ENCODE data around the gene DCLK1. TPM values are rescaled to one million over a fixed set of nuclear protein-coding genes. Genes with fewer than 3 reads are reported as not detected.

DCLK1 gene
- total RNA-seq, 2 donors from 2014 or later, result 4.7 to 10.1 TPM

DNA sequence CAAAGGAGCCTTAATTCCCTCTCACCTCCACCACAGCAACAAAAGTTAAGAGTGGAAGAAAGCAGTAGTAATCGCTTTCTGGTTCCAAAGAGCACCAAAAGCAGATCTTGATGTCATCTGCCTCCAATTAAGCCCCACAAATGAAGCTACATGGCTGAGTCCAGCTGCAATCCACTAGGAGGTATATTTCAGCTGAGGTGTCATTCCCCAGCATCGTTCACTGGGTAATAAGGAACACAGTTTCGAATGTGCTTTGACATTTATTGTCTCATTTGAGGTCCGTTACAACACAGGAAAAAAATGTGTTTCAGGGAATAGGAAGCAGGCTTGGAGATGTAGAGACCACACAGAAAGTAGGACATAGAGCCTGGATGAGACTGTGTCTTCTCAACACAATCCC, 190.4 kb downstream of the DCLK1 start:
- Histone ChIP-seq H3K27ac (no peak overlapping the region), H3K36me3 (no peaks in the 10 kb centered on the region), H3K27me3 (no peaks in the 10 kb centered on the region), H3K9me3 (peaks cover 0 to 10% of the 10 kb centered on the region in 2 donors), H3K4me1 (no peaks in the 10 kb centered on the region), H3K4me3 (no peak overlapping the region)
- no peak for DNase-seq (ENCODE audit: low spot score)
- TF ChIP-seq, protein P1, sequence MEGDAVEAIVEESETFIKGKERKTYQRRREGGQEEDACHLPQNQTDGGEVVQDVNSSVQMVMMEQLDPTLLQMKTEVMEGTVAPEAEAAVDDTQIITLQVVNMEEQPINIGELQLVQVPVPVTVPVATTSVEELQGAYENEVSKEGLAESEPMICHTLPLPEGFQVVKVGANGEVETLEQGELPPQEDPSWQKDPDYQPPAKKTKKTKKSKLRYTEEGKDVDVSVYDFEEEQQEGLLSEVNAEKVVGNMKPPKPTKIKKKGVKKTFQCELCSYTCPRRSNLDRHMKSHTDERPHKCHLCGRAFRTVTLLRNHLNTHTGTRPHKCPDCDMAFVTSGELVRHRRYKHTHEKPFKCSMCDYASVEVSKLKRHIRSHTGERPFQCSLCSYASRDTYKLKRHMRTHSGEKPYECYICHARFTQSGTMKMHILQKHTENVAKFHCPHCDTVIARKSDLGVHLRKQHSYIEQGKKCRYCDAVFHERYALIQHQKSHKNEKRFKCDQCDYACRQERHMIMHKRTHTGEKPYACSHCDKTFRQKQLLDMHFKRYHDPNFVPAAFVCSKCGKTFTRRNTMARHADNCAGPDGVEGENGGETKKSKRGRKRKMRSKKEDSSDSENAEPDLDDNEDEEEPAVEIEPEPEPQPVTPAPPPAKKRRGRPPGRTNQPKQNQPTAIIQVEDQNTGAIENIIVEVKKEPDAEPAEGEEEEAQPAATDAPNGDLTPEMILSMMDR (IDR thresholded peaks at IDR 0.05), result no peak

DNA sequence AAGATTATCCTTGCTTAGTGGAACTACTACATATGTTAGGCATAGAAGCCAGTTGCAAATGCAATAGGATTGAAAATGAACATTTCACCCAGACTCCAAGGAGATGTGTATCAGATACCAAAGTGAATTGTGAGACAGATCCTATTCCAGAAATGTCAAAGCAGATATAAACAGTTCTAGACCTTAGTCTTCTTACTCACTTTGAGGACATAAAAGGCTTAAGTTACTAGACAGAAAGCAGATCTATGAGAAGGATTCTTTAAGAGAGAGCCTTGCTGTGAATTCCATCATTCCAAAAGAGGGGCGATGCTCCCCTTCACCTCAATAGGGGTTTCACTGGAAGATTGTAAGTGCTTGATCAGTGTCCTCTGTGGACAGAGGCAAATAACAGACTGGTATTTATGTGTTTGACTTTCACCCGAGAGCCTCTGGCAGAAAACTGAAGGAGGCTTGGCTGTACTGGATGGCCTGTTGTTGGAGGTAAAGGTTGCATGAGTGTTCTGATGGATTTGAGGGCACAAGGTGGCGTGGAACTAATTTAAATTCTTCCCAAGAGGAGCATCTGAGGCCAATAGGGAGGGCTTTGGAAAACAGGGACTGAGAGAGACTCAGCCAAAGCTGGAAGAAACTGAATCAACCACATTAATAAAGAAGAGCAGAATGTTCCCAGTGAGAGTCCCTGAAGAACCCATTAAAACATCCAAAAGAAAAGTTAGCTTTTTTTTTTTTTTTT, 194.8 kb downstream of the DCLK1 start:
- Histone ChIP-seq H3K27ac (no peak overlapping the region), H3K4me1 (no peaks in the 10 kb centered on the region), H3K9me3 (no peaks in the 10 kb centered on the region), H3K4me3 (no peak overlapping the region), H3K27me3 (no peaks in the 10 kb centered on the region), H3K36me3 (no peaks in the 10 kb centered on the region)
- TF ChIP-seq, protein P1 (IDR thresholded peaks at IDR 0.05), result no peak
- DNase-seq (ENCODE audit: low spot score), result no peak

DNA sequence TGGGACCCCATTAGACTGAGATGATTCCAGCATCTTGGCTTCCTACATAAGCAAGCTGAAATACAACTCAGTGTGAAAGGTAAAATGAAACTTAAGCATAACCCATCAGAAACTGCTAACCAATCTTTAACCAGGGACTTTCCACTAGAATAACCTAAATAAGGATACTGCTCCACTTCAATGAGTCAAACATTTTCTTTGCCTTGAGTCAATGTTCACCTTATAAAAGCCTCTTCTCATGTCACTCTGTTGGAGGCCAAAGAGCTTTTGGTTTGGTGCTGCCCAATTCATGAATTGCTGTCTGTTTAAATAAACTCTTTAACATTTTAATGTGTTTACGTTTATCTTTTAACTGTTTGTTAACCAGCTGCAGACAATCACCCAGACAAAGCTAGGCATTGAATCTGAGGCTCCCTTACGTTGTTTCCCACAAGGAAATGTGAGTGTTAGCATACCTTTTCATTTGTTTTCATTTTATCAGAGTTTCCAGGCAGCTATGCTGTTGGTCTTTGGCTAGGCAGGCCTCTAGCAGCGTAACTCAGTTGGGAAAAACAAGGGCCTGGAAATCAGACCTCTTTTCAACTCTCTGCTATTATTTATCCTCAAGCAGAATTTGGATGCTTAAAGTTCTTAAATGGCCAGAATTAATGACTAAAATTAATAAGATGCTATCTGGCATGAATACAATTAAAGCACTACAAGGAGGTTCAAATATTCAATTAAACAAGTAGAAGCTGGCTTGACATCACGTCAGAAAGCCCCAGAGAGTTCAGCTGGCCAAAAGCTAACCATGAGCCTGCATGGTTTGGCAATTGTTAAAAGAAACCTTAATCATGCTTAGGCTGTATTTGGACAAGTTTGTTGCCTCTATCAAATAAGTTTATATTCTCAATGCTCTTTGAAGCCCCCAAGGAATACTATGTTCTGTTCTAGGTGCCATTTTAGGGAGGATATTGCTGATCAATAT, 200.2 kb downstream of the DCLK1 start:
- Histone ChIP-seq H3K4me3 (no peak overlapping the region), H3K27ac (no peak overlapping the region), H3K4me1 (peaks cover 0 to 18% of the 10 kb centered on the region in 2 donors), H3K27me3 (no peaks in the 10 kb centered on the region), H3K36me3 (no peaks in the 10 kb centered on the region), H3K9me3 (no peaks in the 10 kb centered on the region)
- no peak for DNase-seq (ENCODE audit: low spot score)
- TF ChIP-seq, protein P1 (IDR thresholded peaks at IDR 0.05), result no peak

DNA sequence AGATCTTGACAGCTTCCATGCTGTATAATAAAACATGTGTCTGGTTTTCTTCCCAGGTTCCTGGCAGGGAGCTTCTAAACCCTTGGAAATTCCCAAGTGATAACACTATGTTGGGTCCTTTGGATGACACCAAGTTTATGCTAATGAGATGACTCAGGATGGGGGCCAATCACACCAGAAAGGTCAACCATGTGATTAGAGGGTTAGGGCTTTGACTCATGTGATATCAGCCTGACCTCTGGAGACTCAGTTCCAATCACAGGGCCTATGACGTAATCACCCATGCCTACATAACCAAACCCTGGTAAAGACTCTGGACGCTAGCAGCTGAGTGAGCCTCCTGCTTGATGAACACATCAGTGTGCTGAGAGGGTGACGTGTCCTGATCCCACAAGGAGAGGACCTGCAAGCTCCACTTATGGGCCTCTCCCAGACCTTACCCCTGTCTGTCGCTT, 203.6 kb downstream of the DCLK1 start:
- H3K9me3 ChIP-seq, result no peaks in the 10 kb centered on the region
- DNase-seq (ENCODE audit: low spot score), result no peak
- H3K4me3 ChIP-seq, result no peak overlapping the region
- no peaks in the 10 kb centered on the region for H3K36me3 ChIP-seq
- peak overlapping the region; percentile 38 to 50 for H3K27ac ChIP-seq
- no peaks in the 10 kb centered on the region for H3K27me3 ChIP-seq
- TF ChIP-seq, protein P1 (IDR thresholded peaks at IDR 0.05), result no peak
- H3K4me1 ChIP-seq, result peaks cover 0 to 30% of the 10 kb centered on the region in 2 donors

DNA sequence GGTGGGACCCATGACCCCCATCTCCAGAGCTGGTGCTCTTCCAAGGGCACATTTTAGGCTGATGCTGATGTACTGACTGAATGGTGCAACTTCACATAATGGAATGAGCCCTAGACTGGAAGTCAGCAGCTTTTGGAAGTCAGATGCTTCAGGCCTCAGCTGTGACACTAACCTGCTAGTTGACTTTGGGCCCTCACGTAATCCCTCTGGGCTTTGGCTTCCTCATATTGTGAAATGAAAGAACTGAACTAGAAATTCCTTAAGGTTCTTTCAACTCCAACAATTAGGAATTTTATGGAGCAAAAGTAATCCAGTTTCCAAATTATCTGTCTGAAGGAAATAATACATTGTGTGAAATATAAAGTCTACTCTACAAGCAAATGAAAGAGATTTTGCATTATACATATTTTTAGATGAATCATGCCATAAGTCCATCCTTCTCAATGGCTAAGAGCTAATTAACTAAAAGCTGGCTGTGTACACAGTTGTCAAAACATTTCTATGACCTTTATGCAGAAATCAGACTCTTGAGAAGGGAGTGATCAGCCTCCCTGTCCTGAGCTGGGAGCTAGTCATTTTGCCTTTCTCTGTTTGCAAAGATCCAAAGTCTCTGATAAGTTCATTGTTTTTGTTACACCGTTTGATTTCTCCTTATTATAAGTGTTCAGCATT, 204.2 kb downstream of the DCLK1 start:
- H3K9me3 ChIP-seq, result no peaks in the 10 kb centered on the region
- H3K27me3 ChIP-seq, result no peaks in the 10 kb centered on the region
- TF ChIP-seq, protein P1 (IDR thresholded peaks at IDR 0.05), result no peak
- H3K27ac ChIP-seq, result peak overlapping the region; percentile 38 to 50
- no peak for DNase-seq (ENCODE audit: low spot score)
- no peaks in the 10 kb centered on the region for H3K36me3 ChIP-seq
- H3K4me3 ChIP-seq, result no peak overlapping the region
- peaks cover 0 to 30% of the 10 kb centered on the region in 2 donors for H3K4me1 ChIP-seq
